CD4-positive, CD25-positive, alpha-beta regulatory T cell (primary cell): ENCODE results near the gene CYP2W1. TPM values are rescaled to one million over a fixed set of nuclear protein-coding genes. Genes with fewer than 3 reads are reported as not detected.

Experiments
- ATAC-seq, 2 donors: fragments of 150-1000 bp; cut with Tn5 transposase; one replicate each; pipeline ENCODE4 v1.10.0; 2021; ENCODE audit warnings: low read depth in 2 of 2, moderate number of reproducible peaks in 2 of 2, moderate library complexity in 1 of 2
- DNase-seq, 3 donors: peaks; one replicate each; pipeline versions ENCODE4 v3.0.0 to v3.0.0-alpha.2; 2012 to 2022; ENCODE audit warnings: mixed read lengths in 1 of 3
- H3K27ac ChIP-seq: one replicate; pipeline ENCODE4 v1.7.0; 2013; ENCODE audit warnings: mild to moderate bottlenecking, low read length; ENCODE audit not compliant: insufficient read depth, poor library complexity, severe bottlenecking
- H3K27me3 ChIP-seq: one replicate; pipeline ENCODE4 v1.7.0; 2013; ENCODE audit warnings: low read length; ENCODE audit not compliant: control insufficient read depth, insufficient read depth
- H3K36me3 ChIP-seq: one replicate; pipeline ENCODE4 v1.7.0; 2013; ENCODE audit warnings: mild to moderate bottlenecking, low read length, moderate library complexity; ENCODE audit not compliant: control insufficient read depth, insufficient read depth
- H3K4me1 ChIP-seq: 2 replicates; pipeline ENCODE4 v1.7.0; 2013; ENCODE audit warnings: mild to moderate bottlenecking, low read length; ENCODE audit not compliant: insufficient read depth, control insufficient read depth, poor library complexity, severe bottlenecking
- H3K4me3 ChIP-seq: one replicate; pipeline ENCODE4 v1.7.0; 2013; ENCODE audit warnings: low read depth, mild to moderate bottlenecking, low read length, moderate library complexity
- H3K9me3 ChIP-seq, 2 experiments: 1 replicate in 1 of 2; 2 replicates in 1 of 2; pipeline ENCODE4 v1.7.0; 2013; ENCODE audit warnings: low read length in 2 of 2, mild to moderate bottlenecking in 1 of 2, moderate library complexity in 1 of 2; ENCODE audit not compliant: control insufficient read depth in 2 of 2
- H3K27ac Mint-ChIP-seq, 3 donors: one replicate each; pipeline ENCODE4 v1.8.0; 2020 to 2022; ENCODE audit warnings: mild to moderate bottlenecking in 3 of 3, mixed read lengths in 3 of 3, moderate library complexity in 2 of 3
- H3K27me3 Mint-ChIP-seq: one replicate; pipeline ENCODE4 v1.8.0; 2022; ENCODE audit warnings: mild to moderate bottlenecking, mixed read lengths
- H3K36me3 Mint-ChIP-seq: one replicate; pipeline ENCODE4 v1.8.0; 2020; ENCODE audit warnings: mixed read lengths
- H3K4me1 Mint-ChIP-seq, 4 donors: one replicate each; pipeline ENCODE4 v1.8.0; 2020 to 2022; ENCODE audit warnings: mixed read lengths in 4 of 4, mild to moderate bottlenecking in 1 of 4
- H3K4me3 Mint-ChIP-seq, 4 donors: one replicate each; pipeline ENCODE4 v1.8.0; 2020 to 2022; ENCODE audit warnings: mild to moderate bottlenecking in 4 of 4, mixed read lengths in 4 of 4, moderate library complexity in 3 of 4
- H3K9me3 Mint-ChIP-seq, 7 donors: one replicate each; pipeline ENCODE4 v1.8.0; 2020 to 2022; ENCODE audit warnings: mixed read lengths in 7 of 7, mild to moderate bottlenecking in 3 of 7, moderate library complexity in 2 of 7
- polyA plus RNA-seq, 4 donors: library from polyadenylated mRNA; unstranded; fragments of 300-500 nt; fragmentation: Illumina TruSeq; gene quantifications; one replicate each; pipeline ENCODE4 v1.2.3, GENCODE V29; 2021
- total RNA-seq: library from RNA; stranded (reverse); gene quantifications from one replicate; pipeline ENCODE4 v1.2.3, GENCODE V29; 2022

CYP2W1 gene
- total and polyA plus RNA-seq, 5 donors from 2014 or later = not detected

DNA sequence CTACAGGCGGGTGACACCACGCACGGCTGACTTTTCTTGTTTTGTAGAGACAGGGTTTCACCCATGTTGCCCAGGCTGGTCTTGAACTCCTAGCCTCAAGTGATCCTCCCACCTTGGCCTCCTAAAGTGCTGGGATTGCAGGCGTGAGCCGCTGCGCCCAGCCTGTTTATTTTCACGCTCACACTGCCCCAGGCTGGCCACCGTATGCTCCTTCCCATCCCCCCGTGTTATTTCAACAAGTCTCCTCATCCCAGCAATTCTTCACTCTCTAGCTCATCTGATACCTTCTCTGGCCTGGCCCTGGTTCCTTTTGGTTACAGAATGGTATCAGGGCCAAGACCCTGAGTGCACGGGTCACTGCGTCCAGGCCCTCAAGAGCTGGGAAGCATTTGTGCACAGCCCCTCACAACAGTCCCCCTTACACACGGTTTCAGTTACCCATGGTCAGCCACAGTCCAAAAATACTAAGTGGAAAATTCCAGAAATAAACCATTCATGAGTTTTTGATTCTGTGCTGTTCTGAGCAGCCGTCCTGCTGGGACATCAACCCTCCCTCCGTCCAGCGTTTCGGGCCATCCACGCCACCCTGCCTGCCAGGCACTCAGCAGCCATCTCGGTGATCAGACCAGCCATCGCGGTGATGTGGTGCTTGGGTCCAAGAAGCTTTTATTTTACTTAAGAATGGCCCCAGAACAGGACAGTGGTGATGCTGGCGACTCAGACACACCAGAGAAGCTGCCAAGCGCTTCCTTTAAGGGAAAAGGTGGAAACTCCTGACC is 16.5 kb upstream of the CYP2W1 start:
- Histone ChIP-seq H3K27ac (no peak overlapping the region), H3K36me3 (peaks cover 43% of the 10 kb centered on the region), H3K4me1 (peaks cover 20% of the 10 kb centered on the region), H3K27me3 (no peaks in the 10 kb centered on the region), H3K4me3 (no peak overlapping the region), H3K9me3 (no peaks in the 10 kb centered on the region)
- Mint-ChIP-seq H3K9me3 (peaks cover 0 to 1% (median 0%) of the 10 kb centered on the region in 7 donors), H3K27me3 (peaks cover 17% of the 10 kb centered on the region), H3K27ac (peak overlapping the region in 1 of 3 donors; percentile 80), H3K4me1 (peaks cover 0 to 28% (median 13%) of the 10 kb centered on the region in 4 donors), H3K4me3 (peak overlapping the region in 2 of 4 donors; percentile 25 to 69), H3K36me3 (peaks cover 14% of the 10 kb centered on the region)
- ATAC-seq (no peak), DNase-seq (no peak)

GRCh38 chr7:967361-968082 is 15.5 kb upstream of the CYP2W1 start:
- H3K36me3 Mint-ChIP-seq = peaks cover 18% of the 10 kb centered on the region

GRCh38 chr7:968205-969105 is 14.5 kb upstream of the CYP2W1 start:
- H3K9me3 ChIP-seq = no peaks in the 10 kb centered on the region
- Mint-ChIP-seq H3K36me3 (peaks cover 18% of the 10 kb centered on the region), H3K4me1 (peaks cover 0 to 39% (median 25%) of the 10 kb centered on the region in 4 donors), H3K4me3 (peak overlapping the region in 1 of 4 donors; percentile 21), H3K9me3 (no peaks in the 10 kb centered on the region), H3K27me3 (peaks cover 7% of the 10 kb centered on the region), H3K27ac (no peak overlapping the region)
- peaks cover 30% of the 10 kb centered on the region for H3K4me1 ChIP-seq
- no peaks in the 10 kb centered on the region for H3K27me3 ChIP-seq
- H3K27ac ChIP-seq = no peak overlapping the region
- H3K36me3 ChIP-seq = peaks cover 61% of the 10 kb centered on the region
- ATAC-seq (no peak), DNase-seq (no peak)
- no peak overlapping the region for H3K4me3 ChIP-seq

More at GRCh38 chr7:967361-968082, 15.5 kb upstream of the CYP2W1 start:
- Mint-ChIP-seq H3K27me3 (peaks cover 11% of the 10 kb centered on the region), H3K9me3 (no peaks in the 10 kb centered on the region), H3K4me1 (peaks cover 0 to 31% (median 20%) of the 10 kb centered on the region in 4 donors), H3K4me3 (peak overlapping the region in 1 of 4 donors; percentile 25), H3K27ac (peak overlapping the region in 1 of 3 donors; percentile 62)
- Histone ChIP-seq H3K4me3 (no peak overlapping the region), H3K4me1 (peaks cover 27% of the 10 kb centered on the region), H3K9me3 (no peaks in the 10 kb centered on the region), H3K27me3 (no peaks in the 10 kb centered on the region), H3K27ac (no peak overlapping the region), H3K36me3 (peaks cover 52% of the 10 kb centered on the region)
- DNase-seq = no peak
- ATAC-seq = no peak

DNA sequence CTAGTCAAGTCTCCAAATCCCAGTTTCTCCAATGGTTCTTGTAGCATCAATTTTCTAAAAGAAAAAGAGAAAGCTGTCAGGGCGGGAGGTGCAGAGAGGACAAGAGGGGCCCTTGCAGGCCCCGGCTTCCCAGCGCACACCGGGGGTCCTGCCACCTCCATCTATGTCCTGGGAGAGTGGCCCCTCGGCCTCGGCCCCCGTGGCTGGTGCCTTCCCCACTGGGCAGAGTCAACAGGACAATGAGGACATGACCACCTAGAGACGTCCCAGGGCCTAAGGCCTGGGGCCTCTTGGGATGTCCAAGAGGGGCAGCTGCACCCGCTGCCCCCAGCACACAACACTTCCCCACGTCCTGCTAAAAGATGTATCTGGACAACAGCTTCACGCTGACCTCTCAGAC is 13.6 kb upstream of the CYP2W1 start:
- Histone ChIP-seq H3K4me3 (no peak overlapping the region), H3K27ac (no peak overlapping the region)

GRCh38 chr7:970744-971143 is 12.2 kb upstream of the CYP2W1 start:
- Mint-ChIP-seq H3K27me3 (peaks cover 4% of the 10 kb centered on the region), H3K36me3 (peaks cover 18% of the 10 kb centered on the region), H3K9me3 (peaks cover 0 to 1% (median 0%) of the 10 kb centered on the region in 7 donors), H3K4me3 (peak overlapping the region in 2 of 4 donors; percentile 13 to 48), H3K27ac (peak overlapping the region in 1 of 3 donors; percentile 78), H3K4me1 (peaks cover 0 to 42% (median 23%) of the 10 kb centered on the region in 4 donors)
- ATAC-seq (no peak), DNase-seq (no peak)
- no peak overlapping the region for H3K27ac ChIP-seq
- no peaks in the 10 kb centered on the region for H3K27me3 ChIP-seq
- H3K9me3 ChIP-seq = no peaks in the 10 kb centered on the region
- H3K4me1 ChIP-seq = peaks cover 33% of the 10 kb centered on the region
- H3K4me3 ChIP-seq = no peak overlapping the region
- peaks cover 61% of the 10 kb centered on the region for H3K36me3 ChIP-seq

More for the DNA sequence above, 13.6 kb upstream of the CYP2W1 start:
- Mint-ChIP-seq H3K4me3 (peak overlapping the region in 1 of 4 donors; percentile 69), H3K9me3 (peaks cover 0 to 1% (median 0%) of the 10 kb centered on the region in 7 donors), H3K27me3 (peaks cover 5% of the 10 kb centered on the region), H3K27ac (no peak overlapping the region), H3K36me3 (peaks cover 18% of the 10 kb centered on the region), H3K4me1 (peaks cover 0 to 43% (median 26%) of the 10 kb centered on the region in 4 donors)
- H3K9me3 ChIP-seq = no peaks in the 10 kb centered on the region
- peaks cover 30% of the 10 kb centered on the region for H3K4me1 ChIP-seq
- ATAC-seq (no peak), DNase-seq (no peak)
- H3K36me3 ChIP-seq = peaks cover 61% of the 10 kb centered on the region
- H3K27me3 ChIP-seq = no peaks in the 10 kb centered on the region

DNA sequence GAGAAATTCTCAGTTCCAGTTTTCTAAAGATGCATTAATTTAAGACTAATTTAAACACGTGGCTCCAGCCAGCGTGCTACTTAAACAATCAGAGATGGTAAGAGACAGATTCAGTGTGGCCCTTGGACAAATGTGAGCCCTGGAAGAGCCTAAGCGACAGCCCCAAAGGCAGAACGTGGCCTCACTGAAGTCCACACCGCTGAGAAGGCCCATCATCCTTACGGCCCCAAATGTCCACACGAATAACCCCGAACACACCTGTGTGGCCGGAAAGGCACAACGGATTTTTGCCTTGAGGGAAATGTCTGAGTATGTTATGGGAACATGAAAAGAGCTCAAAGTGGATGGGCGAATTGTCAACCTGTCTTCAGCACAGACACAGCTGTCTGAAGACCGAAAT is 10.9 kb upstream of the CYP2W1 start:
- no peaks in the 10 kb centered on the region for H3K27me3 ChIP-seq
- Mint-ChIP-seq H3K4me1 (peaks cover 0 to 38% (median 19%) of the 10 kb centered on the region in 4 donors), H3K4me3 (peak overlapping the region; percentile 15 to 85 (median 32)), H3K9me3 (peaks cover 0 to 1% (median 0%) of the 10 kb centered on the region in 7 donors), H3K36me3 (peaks cover 15% of the 10 kb centered on the region), H3K27ac (peak overlapping the region in 2 of 3 donors; percentile 7 to 54), H3K27me3 (peaks cover 4% of the 10 kb centered on the region)
- ATAC-seq = no peak
- peaks cover 35% of the 10 kb centered on the region for H3K4me1 ChIP-seq
- H3K36me3 ChIP-seq = peaks cover 58% of the 10 kb centered on the region
- no peak for DNase-seq
- H3K27ac ChIP-seq = no peak overlapping the region
- H3K4me3 ChIP-seq = no peak overlapping the region
- no peaks in the 10 kb centered on the region for H3K9me3 ChIP-seq
